ENCODE data around the gene CDC37.

Gene CDC37

GRCh38 chr19:10352764-10353671 lies 50.3 kb downstream of the CDC37 start:
- DNase-seq (ENCODE audit: low spot score) = no peak

GRCh38 chr19:10346509-10346908 lies 56.8 kb downstream of the CDC37 start:
- no peak for DNase-seq (ENCODE audit: low spot score)

- DNase-seq (ENCODE audit: low spot score) = no peak
These were observed 58.6 kb downstream of the CDC37 start for GRCh38 chr19:10344780-10345179.

GRCh38 chr19:10343495-10343894 lies 59.8 kb downstream of the CDC37 start:
- DNase-seq (ENCODE audit: low spot score) = no peak
